Mucosa of rectum (tissue), 2 donors: ENCODE data around the gene C9orf78.

Experiments used
- H3K27ac ChIP-seq, 2 donors: one replicate each; pipeline ENCODE4 v1.7.0; 2013; ENCODE audit warnings: inconsistent platforms in 2 of 2, low read depth in 2 of 2, low read length in 2 of 2
- H3K27me3 ChIP-seq, 2 donors: one replicate each; pipeline ENCODE4 v1.7.0; 2013; ENCODE audit warnings: low read length in 2 of 2; ENCODE audit not compliant: control insufficient read depth in 2 of 2, insufficient read depth in 2 of 2
- H3K36me3 ChIP-seq, 2 donors: one replicate each; pipeline ENCODE4 v1.7.0; 2013; ENCODE audit warnings: low read length in 2 of 2; ENCODE audit not compliant: control insufficient read depth in 2 of 2, insufficient read depth in 2 of 2
- H3K4me1 ChIP-seq, 2 donors: one replicate each; pipeline ENCODE4 v1.7.0; 2013; ENCODE audit warnings: low read length in 2 of 2, mild to moderate bottlenecking in 1 of 2; ENCODE audit not compliant: control insufficient read depth in 2 of 2, insufficient read depth in 2 of 2
- H3K4me3 ChIP-seq, 2 donors: one replicate each; pipeline ENCODE4 v1.7.0; 2013; ENCODE audit warnings: low read length in 2 of 2
- H3K9ac ChIP-seq, 2 donors: one replicate each; pipeline ENCODE4 v1.7.0; 2013; ENCODE audit warnings: low read length in 2 of 2, low read depth in 1 of 2, mild to moderate bottlenecking in 1 of 2
- H3K9me3 ChIP-seq, 2 donors: one replicate each; pipeline ENCODE4 v1.7.0; 2013; ENCODE audit warnings: low read length in 2 of 2; ENCODE audit not compliant: control insufficient read depth in 2 of 2
- donor health status: healthy.
- donor health status: Normal muscosa, but diverticular disease.

C9orf78 gene

GRCh38 chr9:129857207-129857606, 22.1 kb upstream of the C9orf78 start:
- no peak overlapping the region for H3K27ac ChIP-seq
- H3K9me3 ChIP-seq, result no peaks in the 10 kb centered on the region
- no peak overlapping the region for H3K4me3 ChIP-seq
- no peak overlapping the region for H3K9ac ChIP-seq
- no peaks in the 10 kb centered on the region for H3K27me3 ChIP-seq
- peaks cover 54 to 58% of the 10 kb centered on the region in 2 donors for H3K36me3 ChIP-seq
- H3K4me1 ChIP-seq, result no peaks in the 10 kb centered on the region

DNA sequence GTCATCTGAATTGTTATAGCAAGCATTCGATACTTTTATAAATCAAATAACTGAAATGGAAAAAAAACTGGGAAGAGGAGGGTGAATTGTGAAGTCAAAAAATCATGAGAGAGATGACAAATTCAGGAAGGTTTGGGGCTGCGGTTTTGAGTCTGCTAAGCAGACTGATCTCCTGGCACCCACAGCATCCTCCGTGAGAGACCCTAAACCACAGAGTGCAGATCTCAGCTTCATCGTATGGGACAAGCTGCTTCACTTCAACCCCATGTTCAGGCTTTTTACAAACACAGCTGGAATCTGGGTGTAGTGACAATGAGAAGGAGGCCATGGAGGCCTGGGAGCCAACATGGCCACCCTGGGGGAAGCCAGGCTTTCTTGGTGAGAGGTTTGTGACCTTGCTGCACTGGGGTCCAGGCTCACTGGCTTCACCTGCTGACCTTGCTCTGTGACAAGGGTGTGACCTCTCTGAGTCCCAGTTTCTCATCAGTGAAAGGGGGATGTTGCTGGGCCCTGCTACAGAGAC, 19.6 kb upstream of the C9orf78 start:
- Histone ChIP-seq H3K9ac (no peak overlapping the region), H3K9me3 (no peaks in the 10 kb centered on the region), H3K36me3 (peaks cover 52 to 56% of the 10 kb centered on the region in 2 donors), H3K4me1 (no peaks in the 10 kb centered on the region), H3K4me3 (no peak overlapping the region), H3K27ac (no peak overlapping the region), H3K27me3 (no peaks in the 10 kb centered on the region)

- Histone ChIP-seq H3K27ac (no peak overlapping the region), H3K9me3 (no peaks in the 10 kb centered on the region), H3K4me3 (no peak overlapping the region), H3K9ac (no peak overlapping the region), H3K36me3 (peaks cover 48 to 54% of the 10 kb centered on the region in 2 donors), H3K4me1 (no peaks in the 10 kb centered on the region), H3K27me3 (no peaks in the 10 kb centered on the region)
Measured at GRCh38 chr9:129853614-129854013, 18.5 kb upstream of the C9orf78 start.

DNA sequence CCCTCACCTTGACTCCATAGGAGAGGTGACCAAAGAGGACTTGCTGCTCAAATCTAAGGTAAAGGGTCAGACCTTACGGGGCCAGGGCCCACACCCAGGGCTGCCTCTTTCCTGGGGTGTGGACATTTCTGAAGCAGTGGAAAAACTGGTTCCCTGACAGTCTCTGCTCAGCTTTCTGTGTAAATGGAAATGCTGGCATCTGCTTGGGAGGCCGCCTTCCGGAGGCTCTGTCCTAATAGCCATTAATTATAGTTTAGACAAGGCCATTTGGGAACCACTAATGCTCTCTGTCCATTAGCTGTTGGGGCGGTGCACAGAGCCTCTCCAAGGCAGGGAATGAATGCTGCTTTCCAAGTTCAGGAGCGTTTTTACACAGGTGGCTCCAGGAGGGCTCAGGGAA, 17.5 kb upstream of the C9orf78 start:
- Histone ChIP-seq H3K27ac (no peak overlapping the region), H3K36me3 (peaks cover 41 to 44% of the 10 kb centered on the region in 2 donors), H3K9ac (no peak overlapping the region)

GRCh38 chr9:129851821-129852220, 16.7 kb upstream of the C9orf78 start:
- H3K9me3 ChIP-seq, result no peaks in the 10 kb centered on the region
- H3K36me3 ChIP-seq, result peaks cover 40 to 43% of the 10 kb centered on the region in 2 donors
- no peak overlapping the region for H3K27ac ChIP-seq
- no peaks in the 10 kb centered on the region for H3K4me1 ChIP-seq
- no peaks in the 10 kb centered on the region for H3K27me3 ChIP-seq
- no peak overlapping the region for H3K9ac ChIP-seq
- H3K4me3 ChIP-seq, result no peak overlapping the region

More for the DNA sequence above, 17.5 kb upstream of the C9orf78 start:
- Histone ChIP-seq H3K4me3 (no peak overlapping the region), H3K9me3 (no peaks in the 10 kb centered on the region), H3K27me3 (no peaks in the 10 kb centered on the region), H3K4me1 (no peaks in the 10 kb centered on the region)

DNA sequence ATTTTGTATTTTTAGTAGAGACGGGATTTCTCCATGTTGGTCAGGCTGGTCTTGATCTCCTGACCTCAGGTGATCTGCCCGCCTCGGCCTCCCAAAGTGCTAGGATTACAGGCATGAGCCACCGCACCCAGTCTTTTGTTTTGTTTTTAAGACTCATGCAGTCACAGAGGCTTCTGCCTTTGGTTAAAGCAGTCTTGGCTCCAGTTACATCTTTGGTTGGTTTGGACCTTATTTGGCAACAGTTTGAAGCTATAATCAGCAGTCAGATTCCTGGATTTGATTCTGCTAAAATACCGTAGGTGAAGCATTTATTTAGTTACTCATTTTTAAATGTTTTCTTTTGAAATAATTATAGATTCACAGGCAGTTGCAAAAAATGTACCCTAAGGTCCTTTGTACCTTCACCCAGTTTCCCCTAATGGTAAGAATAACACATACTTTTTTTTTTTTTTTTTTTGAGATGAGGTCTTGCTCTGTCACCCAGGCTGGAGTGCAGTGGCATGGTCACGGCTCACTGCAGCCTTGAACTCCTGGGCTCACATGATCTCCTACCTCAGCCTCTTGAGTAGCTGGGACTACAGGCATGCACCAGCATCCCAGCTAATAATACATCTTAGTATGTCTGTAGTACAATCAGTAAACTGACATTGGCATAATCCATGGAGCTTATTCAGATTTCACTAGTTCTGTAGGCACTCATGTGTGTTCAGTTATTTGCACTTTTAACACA, 15.9 kb upstream of the C9orf78 start:
- Histone ChIP-seq H3K27me3 (no peaks in the 10 kb centered on the region), H3K9me3 (no peaks in the 10 kb centered on the region), H3K4me1 (no peaks in the 10 kb centered on the region), H3K9ac (no peak overlapping the region), H3K27ac (no peak overlapping the region), H3K4me3 (no peak overlapping the region), H3K36me3 (peaks cover 34 to 36% of the 10 kb centered on the region in 2 donors)

- no peak overlapping the region for H3K4me3 ChIP-seq
- no peak overlapping the region for H3K27ac ChIP-seq
- H3K9me3 ChIP-seq, result no peaks in the 10 kb centered on the region
- H3K36me3 ChIP-seq, result peaks cover 29 to 30% of the 10 kb centered on the region in 2 donors
- H3K4me1 ChIP-seq, result no peaks in the 10 kb centered on the region
- H3K27me3 ChIP-seq, result no peaks in the 10 kb centered on the region
- H3K9ac ChIP-seq, result no peak overlapping the region
Measured at GRCh38 chr9:129849901-129850300, 14.8 kb upstream of the C9orf78 start.

DNA sequence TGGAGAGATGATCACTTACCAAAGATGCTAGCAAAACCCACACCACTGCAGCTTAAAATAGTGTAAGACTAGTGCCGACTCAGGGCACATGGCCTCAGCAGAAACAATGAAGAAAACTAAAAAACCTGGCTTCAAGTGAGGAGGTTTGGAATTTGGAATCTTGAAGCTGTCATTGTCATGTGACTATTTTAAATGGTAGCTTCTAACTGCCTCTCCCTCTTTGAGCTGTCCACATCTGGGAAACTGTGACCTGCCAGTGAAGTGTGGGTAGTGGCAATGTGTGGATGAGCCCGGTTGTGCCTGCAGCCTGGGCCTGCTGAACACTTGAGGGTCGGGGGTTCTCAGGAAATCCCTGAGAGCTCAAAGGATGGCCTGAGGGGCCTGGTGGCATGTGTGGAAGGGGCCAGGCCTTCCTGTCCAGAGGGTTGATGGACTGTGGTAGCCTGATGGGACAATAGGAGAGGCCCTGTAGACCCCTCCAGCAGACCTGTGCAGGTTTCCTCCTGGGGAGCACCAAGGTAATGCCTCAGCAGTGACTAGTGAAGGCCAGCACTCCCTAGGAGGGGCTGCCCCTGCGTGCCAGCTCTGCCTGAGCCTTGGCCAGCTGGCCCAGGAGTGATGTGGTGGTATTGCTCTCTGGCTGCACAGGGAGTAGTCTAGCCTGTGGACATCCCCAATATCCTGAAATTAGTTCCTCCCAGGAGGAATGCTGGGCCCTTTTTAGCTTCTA, 13.8 kb upstream of the C9orf78 start:
- Histone ChIP-seq H3K4me1 (no peaks in the 10 kb centered on the region), H3K36me3 (peaks cover 25 to 30% of the 10 kb centered on the region in 2 donors), H3K27ac (no peak overlapping the region), H3K9me3 (no peaks in the 10 kb centered on the region), H3K4me3 (no peak overlapping the region), H3K9ac (no peak overlapping the region), H3K27me3 (no peaks in the 10 kb centered on the region)

DNA sequence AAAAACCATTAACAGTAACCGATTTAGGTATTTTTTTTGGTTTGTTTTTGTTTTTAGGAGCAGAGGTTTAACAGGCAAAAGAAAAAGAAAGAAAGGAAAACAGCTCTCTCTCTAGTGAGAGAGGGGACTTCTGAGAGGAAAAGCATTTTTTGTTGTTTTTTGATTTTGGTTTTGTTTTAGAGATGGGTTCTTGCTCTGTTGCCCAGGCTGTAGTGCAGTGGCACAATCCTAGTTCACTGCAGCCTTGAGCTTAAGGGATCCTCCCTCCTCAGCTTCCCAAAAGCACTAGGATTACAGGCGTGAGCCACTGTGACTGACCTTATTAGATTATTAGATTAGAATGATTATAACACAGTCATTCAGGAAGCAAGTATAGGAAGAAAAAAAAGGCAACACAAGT, 10.3 kb upstream of the C9orf78 start:
- no peaks in the 10 kb centered on the region for H3K9me3 ChIP-seq
- H3K27me3 ChIP-seq, result no peaks in the 10 kb centered on the region
- peaks cover 4 to 8% of the 10 kb centered on the region in 2 donors for H3K36me3 ChIP-seq
- no peak overlapping the region for H3K9ac ChIP-seq
- H3K4me3 ChIP-seq, result no peak overlapping the region
- no peak overlapping the region for H3K27ac ChIP-seq
- H3K4me1 ChIP-seq, result no peaks in the 10 kb centered on the region

- Histone ChIP-seq H3K9ac (no peak overlapping the region), H3K4me1 (peaks cover 3 to 5% of the 10 kb centered on the region in 2 donors), H3K27ac (no peak overlapping the region), H3K27me3 (no peaks in the 10 kb centered on the region), H3K4me3 (no peak overlapping the region), H3K9me3 (no peaks in the 10 kb centered on the region), H3K36me3 (peaks cover 0 to 4% of the 10 kb centered on the region in 2 donors)
Measured at GRCh38 chr9:129841071-129841470, 6.0 kb upstream of the C9orf78 start.
